GM04504 (cell line): ENCODE measurements around the gene PBX4.

Experiments
- DNase-seq: peaks from one replicate; pipeline ENCODE4 v3.0.0-alpha.2; 2012; ENCODE audit warnings: low read depth

Gene PBX4

DNA sequence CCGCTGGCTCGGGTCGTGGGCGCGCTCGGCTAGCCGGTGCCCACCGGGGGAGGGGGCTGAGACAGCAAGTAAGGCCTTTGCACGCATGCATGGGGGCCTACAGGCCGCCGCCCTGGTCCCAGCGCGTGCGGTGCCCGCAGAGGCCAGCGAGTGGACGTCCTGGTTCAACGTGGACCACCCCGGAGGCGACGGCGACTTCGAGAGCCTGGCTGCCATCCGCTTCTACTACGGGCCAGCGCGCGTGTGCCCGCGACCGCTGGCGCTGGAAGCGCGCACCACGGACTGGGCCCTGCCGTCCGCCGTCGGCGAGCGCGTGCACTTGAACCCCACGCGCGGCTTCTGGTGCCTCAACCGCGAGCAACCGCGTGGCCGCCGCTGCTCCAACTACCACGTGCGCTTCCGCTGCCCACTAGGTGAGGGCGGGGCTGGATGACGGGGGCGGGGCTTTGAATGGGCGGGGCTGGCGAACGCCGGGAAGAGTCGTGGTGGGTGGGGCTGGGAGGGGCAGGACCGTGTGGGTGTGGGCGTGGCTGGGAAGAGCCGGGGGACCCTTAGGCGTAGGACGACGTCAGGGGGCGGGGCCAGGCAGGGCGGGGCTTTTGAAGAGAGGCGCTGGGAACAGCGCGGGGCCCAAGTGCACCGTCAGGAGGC lies 78.3 kb downstream of the PBX4 start:
- DNase-seq, result no peak

DNA sequence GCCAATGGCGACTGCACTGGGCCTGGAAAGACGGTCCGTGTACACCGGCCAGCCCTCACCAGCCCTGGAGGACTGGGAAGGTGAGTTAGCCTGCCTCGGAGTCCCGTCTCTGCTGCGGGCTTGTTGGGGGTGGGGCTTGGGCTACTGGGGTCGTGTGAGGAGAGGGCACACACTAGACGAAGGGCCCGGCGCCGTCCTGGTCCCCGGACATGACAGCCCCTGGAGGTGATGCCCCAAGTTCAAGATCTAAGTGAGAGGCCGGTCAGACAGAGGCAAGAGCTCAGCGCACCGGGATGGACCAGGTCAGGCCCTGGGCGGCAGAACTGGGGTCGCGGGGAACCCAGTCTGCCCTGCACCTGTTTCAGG lies 78.8 kb downstream of the PBX4 start:
- no peak for DNase-seq

DNA sequence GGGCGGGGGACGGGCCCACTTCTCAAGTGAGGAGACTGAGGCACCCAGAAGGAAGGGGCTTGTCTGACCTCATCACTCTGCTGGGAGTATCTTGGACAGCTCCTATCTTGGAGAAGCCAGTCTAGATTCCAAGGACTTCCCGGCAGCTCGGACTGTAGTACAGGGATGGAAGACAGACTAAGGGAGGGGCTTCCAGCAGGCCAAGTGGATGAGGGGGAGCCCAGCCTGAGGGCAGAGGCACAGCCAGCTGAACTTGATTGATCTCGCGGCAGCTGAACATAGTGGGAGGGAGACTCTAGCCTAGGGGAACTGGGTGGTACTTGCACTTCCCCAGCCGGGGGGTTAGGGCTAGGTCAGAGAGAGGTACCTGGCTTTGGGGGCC lies 79.7 kb downstream of the PBX4 start:
- DNase-seq, result no peak

DNA sequence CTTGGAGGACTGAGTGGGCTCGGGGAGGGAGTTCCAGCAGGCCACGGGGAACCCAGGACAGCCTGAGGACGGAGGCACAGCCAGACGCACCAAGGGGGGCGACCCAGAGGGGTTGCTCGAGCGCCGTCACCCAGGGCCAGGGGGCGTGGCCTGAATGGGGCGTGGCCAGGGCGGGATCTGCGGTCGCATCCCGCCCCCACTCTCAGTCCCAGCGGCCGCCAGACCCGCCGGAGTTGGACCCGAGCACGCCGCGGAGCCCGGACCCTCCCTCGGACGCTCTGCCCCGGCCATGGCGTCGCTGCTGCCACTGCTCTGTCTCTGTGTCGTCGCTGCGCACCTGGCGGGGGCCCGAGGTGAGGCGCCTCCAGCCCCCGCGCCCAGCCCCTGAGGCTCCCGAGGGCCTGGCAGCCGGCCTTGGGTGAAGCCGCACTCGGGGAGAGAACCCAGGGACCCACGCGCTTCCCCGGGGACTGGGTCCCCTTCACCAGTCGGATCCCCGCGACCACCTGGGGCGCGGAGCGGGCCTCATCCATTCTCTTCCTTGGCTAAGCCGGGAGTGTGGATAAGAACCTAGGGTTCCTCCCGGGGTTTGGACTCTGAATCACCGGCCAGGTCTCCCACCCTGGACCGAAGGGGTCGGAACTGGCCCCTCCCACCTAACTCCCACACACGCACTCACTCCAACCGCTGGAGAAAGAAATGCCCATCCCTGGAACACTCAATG lies 80.3 kb downstream of the PBX4 start, which contains the start of gene CILP2:
Gene CILP2 (plus strand): TSS at position 205 of the 724 bp plus-strand sequence. CDS start 85 bp downstream, at position 290.
- no peak for DNase-seq

DNA sequence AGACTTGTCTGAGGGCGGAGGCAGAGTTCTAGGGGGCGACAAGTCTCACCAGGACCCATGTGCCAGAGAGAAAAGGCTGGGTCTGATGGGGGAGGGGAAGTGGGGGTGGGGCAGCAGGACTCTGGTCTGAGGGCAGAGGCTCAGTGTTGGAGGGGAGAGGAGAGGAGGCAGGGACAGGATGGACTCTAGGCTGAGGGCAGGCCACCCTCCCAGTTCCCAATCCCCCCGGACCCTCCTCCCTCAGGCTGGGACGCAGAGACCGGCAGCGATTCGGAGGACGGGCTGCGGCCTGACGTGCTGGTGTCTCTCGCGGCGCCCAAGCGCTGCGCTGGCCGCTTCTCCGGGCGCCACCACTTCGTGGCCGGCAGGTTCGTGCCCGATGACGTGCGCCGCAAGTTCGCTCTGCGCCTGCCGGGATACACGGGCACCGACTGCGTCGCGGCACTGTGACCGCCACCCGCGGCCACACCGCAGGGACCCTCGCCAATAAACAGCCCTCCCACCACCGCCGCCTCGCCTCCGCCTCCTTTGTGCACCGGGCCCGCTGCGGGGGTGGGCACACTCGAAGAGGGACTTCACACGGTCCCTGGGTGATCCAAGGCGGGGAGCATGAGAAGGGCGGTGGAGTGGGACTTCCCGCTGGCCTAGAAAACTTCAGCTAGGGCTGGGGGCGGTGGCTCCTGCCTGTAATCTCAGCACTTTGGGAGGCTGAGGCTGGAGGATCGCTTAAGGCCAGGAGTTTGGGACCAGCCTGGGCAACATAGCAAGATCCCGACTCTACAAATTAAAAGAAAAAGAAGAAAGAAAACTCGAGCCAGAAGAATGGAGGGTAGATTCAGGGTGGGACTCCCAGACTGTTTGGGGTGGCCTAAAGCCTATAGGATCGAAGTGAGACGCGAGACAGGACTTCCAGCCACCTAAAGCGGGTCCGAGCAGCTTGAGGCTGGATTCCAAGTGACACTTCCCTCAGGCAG lies 81.1 kb downstream of the PBX4 start:
- DNase-seq, result no peak

DNA sequence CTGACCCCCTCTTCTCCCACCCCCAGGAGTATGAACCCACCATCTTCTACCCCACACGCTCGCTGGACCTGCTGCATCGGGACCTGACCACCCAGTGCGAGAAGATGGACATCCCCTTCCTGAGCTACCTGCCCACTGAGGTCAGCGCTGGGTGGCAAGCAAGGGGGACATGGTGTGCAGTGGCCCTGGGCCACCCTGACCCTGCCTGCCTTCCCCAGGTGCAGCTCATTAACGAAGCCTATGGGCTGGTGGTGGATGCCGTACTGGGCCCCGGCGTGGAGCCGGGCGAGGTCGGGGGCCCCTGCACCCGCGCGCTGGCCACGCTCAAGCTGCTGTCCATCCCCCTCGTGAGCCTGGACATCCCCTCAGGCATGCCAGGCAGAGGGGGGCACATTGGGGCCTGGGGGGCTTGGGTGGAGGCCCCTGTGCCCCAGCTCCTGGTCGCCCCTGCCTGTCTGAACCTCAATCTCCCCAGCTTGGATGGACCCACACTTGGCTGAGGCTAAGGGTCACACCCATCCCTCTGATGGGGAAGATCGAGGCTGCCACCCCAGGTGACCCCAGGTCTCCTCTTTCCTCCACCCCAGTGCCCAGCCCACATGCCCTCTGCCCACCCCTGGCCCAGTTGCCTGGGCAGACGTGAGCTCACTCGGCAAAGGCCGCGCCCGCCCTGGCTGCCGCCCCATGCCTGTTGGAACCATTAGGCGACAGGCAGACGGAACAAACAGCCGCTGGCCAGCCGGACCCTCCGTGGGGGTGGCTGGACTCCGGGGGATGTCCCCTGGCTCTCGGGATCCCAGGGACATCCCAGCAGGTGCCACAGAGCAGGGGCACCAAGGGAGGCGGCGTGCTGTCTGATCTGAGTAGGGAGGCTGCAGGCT lies 82.9 kb downstream of the PBX4 start:
- no peak for DNase-seq

DNA sequence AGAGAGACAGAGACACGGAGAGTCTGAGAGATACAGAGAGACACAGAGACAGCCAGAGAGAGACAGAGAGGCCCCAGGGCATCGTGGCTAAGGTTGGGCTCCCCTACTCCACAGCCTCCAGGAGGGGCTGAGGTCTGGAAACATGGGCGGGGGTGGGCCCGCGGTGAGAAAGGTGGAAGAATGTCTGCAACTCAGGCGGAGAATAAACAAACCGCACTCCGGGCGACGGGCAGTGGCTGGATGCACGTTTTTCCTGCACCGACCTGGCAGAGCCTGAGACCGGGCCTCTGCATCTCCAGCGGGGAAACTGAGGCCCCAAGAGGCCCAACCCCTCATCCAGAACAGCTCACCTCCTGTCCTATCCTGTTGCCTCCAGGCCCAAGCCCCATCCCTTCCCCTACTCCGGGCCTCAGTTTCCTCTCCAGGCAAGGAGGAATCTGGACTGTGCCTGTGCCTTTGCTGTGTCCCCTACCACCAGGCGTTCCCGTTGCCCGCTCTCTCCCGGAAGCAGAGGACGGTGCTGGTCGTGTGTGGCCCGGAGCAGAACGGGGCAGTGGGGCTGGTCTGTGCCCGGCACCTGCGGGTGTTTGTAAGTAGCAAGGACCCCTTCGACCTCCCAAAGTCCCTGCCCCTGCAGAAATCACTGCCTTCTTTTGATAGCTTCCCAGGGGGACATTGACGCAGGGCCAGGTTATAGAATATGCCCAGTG lies 83.8 kb downstream of the PBX4 start:
- no peak for DNase-seq

DNA sequence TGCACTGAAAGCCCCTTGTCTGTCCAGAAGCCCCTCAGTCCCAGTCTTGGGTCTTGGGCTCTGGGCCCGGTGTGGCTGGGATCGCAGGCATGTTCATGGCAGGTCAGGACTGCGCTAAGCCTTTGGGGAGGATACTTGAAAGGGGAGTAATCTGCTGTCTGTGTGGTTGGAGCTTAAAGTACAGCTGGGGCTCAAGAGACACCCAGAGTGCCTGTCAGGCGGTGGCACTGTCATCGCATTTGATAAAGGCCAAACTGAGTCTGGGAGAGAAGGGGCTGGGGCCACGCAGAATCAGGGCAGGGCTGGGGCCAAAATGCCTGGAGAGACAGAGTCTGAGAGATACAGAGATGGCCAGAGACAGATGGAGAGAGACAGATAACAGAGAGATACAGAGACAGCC lies 84.6 kb downstream of the PBX4 start:
- no peak for DNase-seq

DNA sequence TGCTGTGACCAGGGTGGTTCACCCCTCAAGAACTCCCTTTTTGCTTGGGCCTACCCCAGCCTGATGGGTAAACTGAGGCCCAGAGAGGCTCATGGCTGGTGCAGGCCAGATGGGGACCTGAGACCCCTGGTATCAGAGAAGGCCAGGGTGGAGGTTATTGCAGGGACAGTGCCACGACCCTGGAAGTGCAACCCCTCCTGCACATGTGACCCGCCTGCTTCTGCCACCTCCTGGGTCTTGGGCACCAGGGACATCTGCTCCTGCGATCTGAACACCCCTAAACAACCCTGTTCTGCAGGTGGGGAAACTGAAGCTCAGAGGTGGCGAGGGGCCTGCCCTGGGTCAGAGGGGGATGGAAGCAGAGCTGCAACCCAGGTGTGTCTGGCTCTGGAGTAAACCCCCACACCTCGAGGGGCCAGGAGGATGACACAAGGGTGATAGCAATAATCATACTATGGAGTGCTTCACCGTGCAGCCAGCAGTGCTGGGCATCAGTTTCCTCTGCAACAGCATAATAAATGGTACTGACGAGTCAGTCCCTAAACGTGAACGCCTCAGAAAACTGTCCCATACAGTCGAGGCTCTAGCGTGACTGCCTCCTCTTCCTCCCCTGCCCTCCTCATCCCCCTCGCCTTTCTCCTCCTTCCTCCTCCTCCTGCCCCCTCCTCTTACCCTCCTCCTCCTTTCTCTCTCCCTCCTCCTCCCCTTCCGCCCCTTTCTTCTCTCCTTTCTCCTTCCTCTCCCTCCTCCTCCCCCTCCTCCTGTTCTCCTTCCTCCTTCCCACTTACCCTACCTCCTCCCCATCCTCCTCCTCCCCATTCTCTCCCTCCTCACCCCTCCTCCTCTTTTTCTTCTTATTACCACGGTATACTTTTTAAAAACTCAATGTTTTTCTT lies 85.4 kb downstream of the PBX4 start:
- no peak for DNase-seq

DNA sequence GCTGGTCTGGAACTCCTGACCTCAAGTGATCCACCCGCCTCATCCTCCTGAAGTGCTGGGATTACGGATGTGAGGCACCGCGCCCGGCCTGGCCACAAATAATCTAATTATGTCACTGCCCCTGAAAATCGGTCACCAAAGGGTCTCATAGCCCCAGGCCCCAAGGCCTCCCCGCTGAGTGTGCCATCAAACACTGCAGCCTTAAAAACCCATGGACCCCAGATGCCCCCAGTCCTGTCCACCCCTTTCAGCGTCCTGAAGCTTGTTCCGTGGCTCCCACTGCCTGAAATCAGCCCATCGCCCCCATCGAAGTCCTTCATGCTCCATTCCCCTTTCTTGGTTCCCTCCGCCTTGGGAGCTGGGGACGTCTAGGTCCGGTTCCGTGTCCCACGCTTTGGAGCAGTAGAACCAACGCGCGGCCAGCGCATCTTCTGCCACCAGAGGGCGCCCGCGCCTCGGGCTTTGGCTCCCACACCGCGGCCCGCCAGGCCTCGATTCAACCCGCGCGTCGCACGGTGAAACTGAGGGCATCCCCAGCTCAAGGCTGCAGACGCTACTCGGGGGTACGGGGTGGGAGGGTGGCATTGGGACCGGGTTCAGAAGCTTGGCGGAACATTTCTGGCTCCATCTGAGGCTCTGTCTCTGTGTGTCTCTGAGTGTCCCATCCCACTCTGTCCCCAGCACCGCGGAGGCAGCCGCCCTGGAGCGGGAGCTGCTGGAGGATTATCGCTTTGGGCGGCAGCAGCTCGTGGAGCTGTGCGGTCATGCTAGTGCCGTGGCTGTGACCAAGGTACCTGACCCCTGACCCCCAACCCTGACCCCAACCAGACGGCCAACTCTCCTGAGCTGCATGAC lies 86.3 kb downstream of the PBX4 start:
- DNase-seq, result no peak

DNA sequence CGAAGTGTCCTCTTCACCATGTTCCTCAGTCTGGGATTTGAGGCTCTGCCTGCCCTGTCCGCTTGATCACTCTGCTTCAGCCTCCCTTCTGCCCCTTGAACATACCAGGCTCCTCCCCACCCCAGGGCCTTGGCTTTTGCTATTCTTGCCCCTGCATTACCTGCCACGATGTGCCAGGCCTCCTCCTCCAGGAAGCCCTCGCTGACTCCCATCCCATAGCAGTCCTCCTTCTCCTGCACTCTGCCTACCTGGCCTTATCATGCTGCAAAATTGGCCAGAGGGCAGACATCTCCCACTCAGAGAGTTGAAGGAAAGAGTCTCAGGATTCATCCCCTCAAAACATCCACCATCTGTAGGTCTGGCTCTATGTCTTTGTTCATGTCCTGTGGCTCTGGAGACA lies 87.6 kb downstream of the PBX4 start:
- DNase-seq, result no peak

DNA sequence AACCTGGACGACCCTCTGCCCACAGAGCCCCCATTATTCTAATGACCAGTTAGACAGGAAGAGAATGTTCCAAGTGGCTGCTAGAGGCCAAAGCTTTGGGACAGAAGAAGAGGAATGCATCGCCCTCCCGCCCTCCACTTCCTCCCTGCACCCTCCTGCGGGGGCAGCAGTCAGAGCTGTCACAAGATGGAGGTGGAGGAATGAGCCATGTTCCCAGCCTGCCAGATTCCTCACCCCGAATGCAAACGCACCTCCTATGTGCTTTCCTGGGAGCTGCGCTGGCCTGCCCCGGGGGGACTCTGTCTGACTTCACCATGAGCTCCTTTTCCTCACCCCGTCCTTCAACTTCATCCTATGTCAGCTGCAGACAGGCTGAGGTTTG lies 88.1 kb downstream of the PBX4 start:
- no peak for DNase-seq

DNA sequence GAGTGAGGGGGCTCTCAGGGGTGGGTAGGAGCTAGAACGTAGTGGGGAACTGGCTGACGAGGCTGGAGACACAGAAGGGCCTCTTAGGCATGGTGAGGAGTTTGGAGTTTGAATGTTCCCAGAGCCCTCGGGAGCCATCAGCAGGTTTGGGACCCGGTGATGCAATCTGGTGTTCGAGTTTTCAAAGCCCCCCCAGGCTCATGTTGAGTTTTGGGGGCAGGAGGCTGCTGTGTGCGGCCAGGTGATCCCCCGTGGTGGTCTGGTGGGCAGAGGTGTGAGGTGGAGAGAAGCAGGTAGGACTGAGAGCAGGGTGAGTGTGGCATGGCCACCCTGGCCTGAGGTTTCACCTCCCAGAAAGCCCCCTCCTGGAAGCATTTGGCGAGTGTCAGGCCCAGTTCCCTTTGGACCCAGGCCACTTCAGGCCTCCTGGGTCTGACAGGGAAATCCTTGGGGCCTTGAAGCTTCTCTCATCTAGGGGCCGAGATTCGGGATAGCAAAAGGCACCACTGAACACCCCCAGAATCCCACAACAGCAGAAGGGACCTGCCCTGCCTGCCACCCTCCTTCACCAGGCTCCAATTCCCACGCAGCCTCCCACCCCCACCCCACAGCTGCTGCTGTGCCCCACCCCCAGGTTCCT lies 88.6 kb downstream of the PBX4 start:
- DNase-seq, result no peak

DNA sequence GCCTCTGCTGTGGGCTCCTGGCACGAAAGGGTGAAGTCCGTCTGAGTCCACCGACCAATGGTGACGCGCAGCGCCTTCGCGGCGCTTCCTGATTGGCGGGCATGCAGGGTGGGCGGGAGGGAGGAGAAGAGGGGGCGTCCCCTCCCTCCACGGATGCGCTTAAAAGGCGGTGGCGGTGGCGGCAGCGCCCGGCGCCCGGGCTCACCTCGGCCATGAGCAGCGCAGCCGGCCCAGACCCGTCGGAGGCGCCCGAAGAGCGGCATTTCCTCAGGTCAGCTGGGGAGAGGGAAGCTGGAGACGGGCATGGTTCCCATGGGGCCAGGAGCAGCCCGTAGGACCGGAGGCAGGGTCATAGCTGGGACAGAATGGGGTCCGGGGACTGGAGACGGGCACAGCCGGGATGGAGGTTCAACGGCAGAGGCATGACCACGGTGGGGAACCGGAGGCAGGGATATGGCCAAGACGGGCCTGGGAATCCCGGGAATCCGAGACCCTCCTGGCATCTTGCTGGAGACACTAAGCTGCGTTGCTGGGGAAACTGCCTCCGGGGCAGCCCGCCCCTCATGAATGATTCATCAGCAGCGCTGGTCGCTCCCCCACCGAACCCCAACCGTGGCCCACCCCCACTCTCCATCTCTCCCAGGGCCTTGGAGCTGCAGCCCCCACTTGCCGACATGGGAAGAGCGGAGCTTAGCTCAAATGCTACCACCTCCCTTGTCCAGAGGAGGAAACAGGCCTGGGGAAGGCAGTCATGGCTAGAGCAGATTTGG lies 89.6 kb downstream of the PBX4 start, which contains the start of gene YJEFN3:
Gene YJEFN3 (plus strand): TSS at position 191 of the 770 bp plus-strand sequence. CDS start 22 bp downstream, at position 213.
- no peak for DNase-seq

DNA sequence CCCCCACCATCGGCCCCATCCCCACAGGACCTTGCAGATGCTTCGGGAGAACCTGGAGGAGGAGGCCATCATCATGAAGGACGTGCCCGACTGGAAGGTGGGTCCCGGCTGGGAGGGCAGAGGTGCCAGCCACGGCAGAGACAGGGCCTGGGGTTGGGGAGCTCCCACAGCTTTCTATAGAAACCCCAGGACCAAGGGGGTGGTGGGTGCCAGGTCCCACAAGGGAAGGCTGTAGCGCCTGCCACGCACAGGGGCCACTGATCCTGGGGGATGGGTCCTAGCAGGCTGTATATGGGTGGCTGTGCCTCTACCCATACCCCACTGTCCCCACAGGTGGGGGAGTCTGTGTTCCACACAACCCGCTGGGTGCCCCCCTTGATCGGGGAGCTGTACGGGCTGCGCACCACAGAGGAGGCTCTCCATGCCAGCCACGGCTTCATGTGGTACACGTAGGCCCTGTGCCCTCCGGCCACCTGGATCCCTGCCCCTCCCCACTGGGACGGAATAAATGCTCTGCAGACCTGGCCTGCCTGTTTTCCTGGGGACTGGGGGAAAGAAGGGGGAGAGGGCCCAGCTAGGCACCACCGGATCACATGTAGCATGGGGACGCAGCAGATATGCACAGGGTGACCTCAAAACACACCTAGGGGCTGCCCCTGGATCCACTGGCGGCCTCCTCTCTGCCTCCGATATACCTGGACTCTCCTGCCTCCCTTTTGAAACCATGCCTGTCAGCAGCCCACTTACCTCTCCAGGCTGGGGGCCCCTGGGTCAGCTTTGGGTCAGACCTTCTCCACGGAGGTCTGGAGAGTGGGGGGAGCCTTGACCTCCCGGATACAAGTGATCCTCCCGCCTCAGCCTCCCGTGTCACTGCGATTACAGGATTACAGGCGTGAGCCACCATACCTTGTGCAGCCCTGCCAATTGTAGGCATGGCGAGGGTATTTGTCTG lies 90.5 kb downstream of the PBX4 start:
- DNase-seq, result no peak

DNA sequence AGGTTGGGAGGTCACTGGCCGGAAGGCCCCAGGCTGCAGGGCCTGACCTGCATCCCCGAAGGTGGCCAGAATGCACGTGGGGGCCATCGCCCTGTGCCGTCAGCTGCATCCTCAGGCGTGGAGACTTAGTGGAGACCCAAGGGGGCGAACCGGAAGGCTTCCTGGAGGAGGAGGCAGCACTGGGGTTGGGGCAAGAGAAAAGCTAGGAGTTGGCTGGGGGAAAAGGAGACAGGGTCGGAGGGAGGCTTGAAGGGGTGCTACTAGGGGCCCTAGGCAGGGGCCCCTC lies 91.2 kb downstream of the PBX4 start:
- no peak for DNase-seq
